Measurements from ENCODE around the gene SDCCAG8.

Gene SDCCAG8

DNA sequence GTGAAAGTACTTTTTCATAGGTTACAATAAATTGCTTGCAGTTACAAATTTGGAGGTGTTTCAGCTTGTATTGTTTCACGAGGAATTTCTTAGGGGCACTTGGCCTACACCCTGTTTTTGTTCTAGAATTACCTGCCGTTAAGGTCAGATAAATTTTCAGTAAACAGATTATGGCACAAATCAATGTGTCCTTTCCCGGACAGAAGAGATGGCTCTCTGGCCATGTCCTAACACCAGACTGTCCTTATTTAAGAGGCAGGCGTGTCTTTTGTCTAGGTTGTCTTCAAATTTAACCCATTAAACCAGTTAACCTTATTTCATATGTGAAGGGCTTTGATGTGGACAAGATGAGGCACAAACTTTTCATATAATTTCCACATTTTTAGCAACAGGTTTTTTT lies 243.4 kb downstream of the SDCCAG8 start:
- Histone ChIP-seq H3K79me2 (ENCODE audit: low read length) (no peaks in the 10 kb centered on the region), H3K4me1 (ENCODE audit: low read length) (no peaks in the 10 kb centered on the region), H3K4me3 (ENCODE audit: low read length) (no peak overlapping the region), H2AFZ (ENCODE audit: low read depth, low read length) (no peak overlapping the region), H3K9me3 (ENCODE audit: insufficient read depth, low read length) (no peaks in the 10 kb centered on the region), H4K20me1 (ENCODE audit: insufficient read depth, low read length) (no peaks in the 10 kb centered on the region), H3K27me3 (ENCODE audit: low read depth, low read length) (no peaks in the 10 kb centered on the region), H3K9ac (ENCODE audit: low read length) (no peak overlapping the region), H3K4me2 (ENCODE audit: low read length) (no peak overlapping the region), H3K27ac (ENCODE audit: low read length) (no peak overlapping the region), H3K36me3 (replicated peaks; ENCODE audit: low read depth, low read length) (peaks cover 8% of the 10 kb centered on the region)
- no peak for TF ChIP-seq EZH2phosphoT487 (IDR thresholded peaks at IDR 0.05; ENCODE audit: low read depth)
- no peak for TF ChIP-seq CTCF (IDR thresholded peaks at IDR 0.05; ENCODE audit: low read depth, low read length)

DNA sequence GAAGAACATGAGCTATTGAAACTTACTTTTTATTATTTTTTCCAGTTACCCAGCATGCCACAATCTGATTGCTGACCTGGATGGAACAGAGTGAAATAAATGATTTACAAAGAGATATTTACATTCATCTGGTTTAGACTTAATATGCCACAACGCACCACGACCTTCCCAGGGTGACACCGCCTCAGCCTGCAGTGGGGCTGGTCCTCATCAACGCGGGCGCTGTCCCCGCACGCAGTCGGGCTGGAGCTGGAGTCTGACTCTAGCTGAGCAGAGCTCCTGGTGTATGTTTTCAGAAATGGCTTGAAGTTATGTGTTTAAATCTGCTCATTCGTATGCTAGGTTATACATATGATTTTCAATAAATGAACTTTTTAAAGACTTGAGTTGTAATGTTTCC lies 243.9 kb downstream of the SDCCAG8 start:
- H3K4me3 ChIP-seq (ENCODE audit: low read length), result no peak overlapping the region
- H3K9me3 ChIP-seq (ENCODE audit: insufficient read depth, low read length), result no peaks in the 10 kb centered on the region
- peaks cover 8% of the 10 kb centered on the region for H3K36me3 ChIP-seq (replicated peaks; ENCODE audit: low read depth, low read length)
- H3K27me3 ChIP-seq (ENCODE audit: low read depth, low read length), result no peaks in the 10 kb centered on the region
- H3K4me1 ChIP-seq (ENCODE audit: low read length), result no peaks in the 10 kb centered on the region
- H3K79me2 ChIP-seq (ENCODE audit: low read length), result no peaks in the 10 kb centered on the region
- no peak overlapping the region for H2AFZ ChIP-seq (ENCODE audit: low read depth, low read length)
- no peak overlapping the region for H3K4me2 ChIP-seq (ENCODE audit: low read length)
- TF ChIP-seq EZH2phosphoT487 (IDR thresholded peaks at IDR 0.05; ENCODE audit: low read depth) (no peak), CTCF (IDR thresholded peaks at IDR 0.05; ENCODE audit: low read depth, low read length) (no peak)
- H3K27ac ChIP-seq (ENCODE audit: low read length), result no peak overlapping the region
- H3K9ac ChIP-seq (ENCODE audit: low read length), result no peak overlapping the region
- H4K20me1 ChIP-seq (ENCODE audit: insufficient read depth, low read length), result no peaks in the 10 kb centered on the region

DNA sequence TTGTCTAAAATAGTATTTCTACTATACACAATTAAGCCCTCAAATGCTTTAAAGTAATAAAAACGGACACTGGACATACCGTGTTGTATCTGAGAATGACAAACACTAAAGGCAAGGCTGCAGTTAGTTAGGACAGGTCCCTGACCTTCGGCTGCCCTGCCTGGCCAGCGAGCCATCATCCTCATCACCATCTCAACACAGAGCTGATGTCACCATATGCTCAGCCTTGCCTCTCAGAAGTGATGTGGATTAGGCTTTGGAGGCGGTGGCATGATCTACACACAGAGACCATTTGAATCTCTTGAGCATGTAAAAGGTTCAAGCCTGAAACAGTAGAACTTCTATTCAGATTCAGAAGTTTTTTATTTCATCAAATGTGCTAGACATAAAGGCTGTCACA lies 244.7 kb downstream of the SDCCAG8 start:
- no peak overlapping the region for H3K4me2 ChIP-seq (ENCODE audit: low read length)
- H3K79me2 ChIP-seq (ENCODE audit: low read length), result no peaks in the 10 kb centered on the region
- H3K36me3 ChIP-seq (replicated peaks; ENCODE audit: low read depth, low read length), result peaks cover 8% of the 10 kb centered on the region

DNA sequence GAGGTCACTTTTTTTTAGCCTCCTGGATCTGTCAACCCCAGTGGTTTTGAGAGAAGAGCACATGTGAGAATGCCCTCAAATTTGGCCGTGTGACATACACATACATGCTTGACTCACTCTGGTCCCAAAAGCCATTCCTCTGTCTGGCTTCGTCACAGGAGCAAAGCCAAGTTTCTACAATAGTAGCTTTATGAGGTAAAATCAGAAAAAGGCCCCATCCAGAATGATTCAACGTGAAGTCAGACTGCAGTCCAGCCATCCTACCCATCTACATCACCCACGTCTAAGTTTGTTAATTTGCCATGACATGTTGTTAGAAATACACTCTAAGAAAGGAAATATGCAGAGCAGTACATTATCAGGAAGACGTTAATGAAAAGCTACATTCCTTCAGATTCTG lies 245.2 kb downstream of the SDCCAG8 start:
- H3K36me3 ChIP-seq (replicated peaks; ENCODE audit: low read depth, low read length), result peaks cover 12% of the 10 kb centered on the region

More for the DNA sequence above, 244.7 kb downstream of the SDCCAG8 start:
- H3K9ac ChIP-seq (ENCODE audit: low read length), result no peak overlapping the region
- no peaks in the 10 kb centered on the region for H3K9me3 ChIP-seq (ENCODE audit: insufficient read depth, low read length)
- no peaks in the 10 kb centered on the region for H3K27me3 ChIP-seq (ENCODE audit: low read depth, low read length)
- no peaks in the 10 kb centered on the region for H3K4me1 ChIP-seq (ENCODE audit: low read length)
- H3K4me3 ChIP-seq (ENCODE audit: low read length), result no peak overlapping the region
- no peaks in the 10 kb centered on the region for H4K20me1 ChIP-seq (ENCODE audit: insufficient read depth, low read length)
- H3K27ac ChIP-seq (ENCODE audit: low read length), result no peak overlapping the region
- no peak for TF ChIP-seq CTCF (IDR thresholded peaks at IDR 0.05; ENCODE audit: low read depth, low read length)
- TF ChIP-seq EZH2phosphoT487 (IDR thresholded peaks at IDR 0.05; ENCODE audit: low read depth), result no peak
- H2AFZ ChIP-seq (ENCODE audit: low read depth, low read length), result no peak overlapping the region

More for the DNA sequence above, 245.2 kb downstream of the SDCCAG8 start:
- H4K20me1 ChIP-seq (ENCODE audit: insufficient read depth, low read length), result no peaks in the 10 kb centered on the region
- TF ChIP-seq CTCF (IDR thresholded peaks at IDR 0.05; ENCODE audit: low read depth, low read length), result no peak
- TF ChIP-seq EZH2phosphoT487 (IDR thresholded peaks at IDR 0.05; ENCODE audit: low read depth), result no peak
- no peak overlapping the region for H3K4me2 ChIP-seq (ENCODE audit: low read length)
- no peaks in the 10 kb centered on the region for H3K4me1 ChIP-seq (ENCODE audit: low read length)
- H3K9ac ChIP-seq (ENCODE audit: low read length), result no peak overlapping the region
- no peak overlapping the region for H3K27ac ChIP-seq (ENCODE audit: low read length)
- no peaks in the 10 kb centered on the region for H3K9me3 ChIP-seq (ENCODE audit: insufficient read depth, low read length)
- no peak overlapping the region for H2AFZ ChIP-seq (ENCODE audit: low read depth, low read length)
- no peaks in the 10 kb centered on the region for H3K27me3 ChIP-seq (ENCODE audit: low read depth, low read length)
- no peak overlapping the region for H3K4me3 ChIP-seq (ENCODE audit: low read length)
- H3K79me2 ChIP-seq (ENCODE audit: low read length), result no peaks in the 10 kb centered on the region
